Head of caudate nucleus (tissue), 42 donors: ENCODE measurements around the gene EML4.

Experiments used
- DNase-seq, 42 donors: peaks; one replicate each; pipeline versions ENCODE4 v3.0.0 to v3.0.0-alpha.2; 2020 to 2021; ENCODE audit warnings: mixed read lengths in 7 of 42
- intact Hi-C: fragments of 100-400 bp; cut with DNase I; formaldehyde crosslinking; loops from one replicate; pipeline ENCODE4 v1.15.0; 2022

The EML4 gene

GRCh38 chr2:42136782-42137124 is 32.4 kb upstream of the EML4 start:
- DNase-seq: peak in 1 of 42 donors; percentile 16
- intact Hi-C loops: no loop called here

GRCh38 chr2:42137125-42137841 is 31.9 kb upstream of the EML4 start:
- intact Hi-C loops: no loop called here
- DNase-seq: no peak

- intact Hi-C loops: no loop called here
- DNase-seq: peak in 17 of 42 donors; percentile 18 to 79 (median 42)
Observed at GRCh38 chr2:42138163-42139015, 30.8 kb upstream of the EML4 start.

- DNase-seq: peak in 2 of 42 donors; percentile 9 to 23
- intact Hi-C loops: no loop called here
Observed at GRCh38 chr2:42139101-42139500, 30.1 kb upstream of the EML4 start.

GRCh38 chr2:42140496-42140895 is 28.7 kb upstream of the EML4 start:
- intact Hi-C loops: no loop called here
- DNase-seq: no peak

- intact Hi-C loops: no loop called here
- peak in 34 of 42 donors; percentile 5 to 66 (median 37) for DNase-seq
Observed at GRCh38 chr2:42141687-42142546, 27.2 kb upstream of the EML4 start.

GRCh38 chr2:42142547-42143184 is 26.5 kb upstream of the EML4 start:
- intact Hi-C loops: no loop called here
- DNase-seq: peak in 18 of 42 donors; percentile 19 to 69 (median 44)

GRCh38 chr2:42147641-42148274 is 21.4 kb upstream of the EML4 start:
- intact Hi-C loops: no loop called here

GRCh38 chr2:42150159-42150558 is 19.0 kb upstream of the EML4 start:
- intact Hi-C loops: no loop called here
- no peak for DNase-seq

More at GRCh38 chr2:42147641-42148274, 21.4 kb upstream of the EML4 start:
- no peak for DNase-seq

- intact Hi-C loops: no loop called here
- DNase-seq: no peak
Observed at GRCh38 chr2:42153944-42154581, 15.1 kb upstream of the EML4 start.

GRCh38 chr2:42156721-42157120 is 12.4 kb upstream of the EML4 start:
- no peak for DNase-seq
- intact Hi-C loops: no loop called here

- no peak for DNase-seq
- intact Hi-C loops: no loop called here
Observed at GRCh38 chr2:42161444-42161843, 7.7 kb upstream of the EML4 start.

- DNase-seq: no peak
- intact Hi-C loops: no loop called here
Observed at GRCh38 chr2:42163444-42164045, 5.6 kb upstream of the EML4 start.

GRCh38 chr2:42164046-42164445 is 5.1 kb upstream of the EML4 start:
- intact Hi-C loops: no loop called here
- no peak for DNase-seq

- intact Hi-C loops: loop anchor here (5.0 kb wide), 1 partner anchor 63 kb away; no protein-coding TSS in a partner anchor
- no peak for DNase-seq
Observed at GRCh38 chr2:42164971-42165370, 4.2 kb upstream of the EML4 start.

GRCh38 chr2:42167458-42167857 is 1.7 kb upstream of the EML4 start:
- no peak for DNase-seq
- intact Hi-C loops: loop anchor here (5.0 kb wide), 1 partner anchor 65 kb away; no protein-coding TSS in a partner anchor

- DNase-seq: peak in 6 of 42 donors; percentile 4 to 38 (median 12)
- intact Hi-C loops: loop anchor here (5.0 kb wide), 1 partner anchor 66 kb away; no protein-coding TSS in a partner anchor
Observed at GRCh38 chr2:42168459-42169099, 574 bp upstream of the EML4 start.
